ENCODE results near the gene KCNN4.

KCNN4 gene

GRCh38 chr19:43754503-43755255 lies 26.1 kb downstream of the KCNN4 start, which contains the start of gene SMG9:
TSS of gene SMG9 (minus strand) at chr19:43754962. CDS start at chr19:43750741, 4,221 bp downstream.
- H3K4me3 ChIP-seq (ENCODE audit: low read length) = peak within 1 kb of the TSS; percentile 73
- no peak for TF ChIP-seq ZNF274 (IDR thresholded peaks at IDR 0.05; ENCODE audit: low read depth, low read length)

- peak overlapping the region; percentile 73 for H3K4me3 ChIP-seq (ENCODE audit: low read length)
- no peak for TF ChIP-seq ZNF274 (IDR thresholded peaks at IDR 0.05; ENCODE audit: low read depth, low read length)
Observed at GRCh38 chr19:43754253-43754502, 26.6 kb downstream of the KCNN4 start.

GRCh38 chr19:43752287-43752875 lies 28.4 kb downstream of the KCNN4 start:
- peak overlapping the region; percentile 73; the same call in 1 of the 2 replicates for H3K4me3 ChIP-seq (ENCODE audit: low read length)
- TF ChIP-seq ZNF274 (IDR thresholded peaks at IDR 0.05; ENCODE audit: low read depth, low read length) = no peak

- no peak for TF ChIP-seq ZNF274 (IDR thresholded peaks at IDR 0.05; ENCODE audit: low read depth, low read length)
Observed at GRCh38 chr19:43751466-43752220, 29.1 kb downstream of the KCNN4 start.

GRCh38 chr19:43749898-43750297 lies 30.9 kb downstream of the KCNN4 start:
- H3K4me3 ChIP-seq (ENCODE audit: low read length) = no peak overlapping the region
- no peak for TF ChIP-seq ZNF274 (IDR thresholded peaks at IDR 0.05; ENCODE audit: low read depth, low read length)

More at GRCh38 chr19:43751466-43752220, 29.1 kb downstream of the KCNN4 start:
- H3K4me3 ChIP-seq (ENCODE audit: low read length) = no peak overlapping the region

GRCh38 chr19:43749152-43749551 lies 31.6 kb downstream of the KCNN4 start:
- H3K4me3 ChIP-seq (ENCODE audit: low read length) = no peak overlapping the region
- no peak for TF ChIP-seq ZNF274 (IDR thresholded peaks at IDR 0.05; ENCODE audit: low read depth, low read length)

GRCh38 chr19:43748685-43749084 lies 32.1 kb downstream of the KCNN4 start:
- H3K4me3 ChIP-seq (ENCODE audit: low read length) = no peak overlapping the region
- no peak for TF ChIP-seq ZNF274 (IDR thresholded peaks at IDR 0.05; ENCODE audit: low read depth, low read length)

- H3K4me3 ChIP-seq (ENCODE audit: low read length) = no peak overlapping the region
- no peak for TF ChIP-seq ZNF274 (IDR thresholded peaks at IDR 0.05; ENCODE audit: low read depth, low read length)
Observed at GRCh38 chr19:43748205-43748594, 32.6 kb downstream of the KCNN4 start.

- no peak overlapping the region for H3K4me3 ChIP-seq (ENCODE audit: low read length)
- TF ChIP-seq ZNF274 (IDR thresholded peaks at IDR 0.05; ENCODE audit: low read depth, low read length) = no peak
Observed at GRCh38 chr19:43747557-43748204, 33.1 kb downstream of the KCNN4 start.

- H3K4me3 ChIP-seq (ENCODE audit: low read length) = no peak overlapping the region
- TF ChIP-seq ZNF274 (IDR thresholded peaks at IDR 0.05; ENCODE audit: low read depth, low read length) = no peak
Observed at GRCh38 chr19:43743059-43743458, 37.7 kb downstream of the KCNN4 start.

GRCh38 chr19:43741075-43741825 lies 39.5 kb downstream of the KCNN4 start:
- no peak overlapping the region for H3K4me3 ChIP-seq (ENCODE audit: low read length)
- no peak for TF ChIP-seq ZNF274 (IDR thresholded peaks at IDR 0.05; ENCODE audit: low read depth, low read length)

- TF ChIP-seq ZNF274 (IDR thresholded peaks at IDR 0.05; ENCODE audit: low read depth, low read length) = no peak
- H3K4me3 ChIP-seq (ENCODE audit: low read length) = no peak overlapping the region
Observed at GRCh38 chr19:43739439-43740235, 41.1 kb downstream of the KCNN4 start.

GRCh38 chr19:43738780-43739211 lies 42.0 kb downstream of the KCNN4 start:
- H3K4me3 ChIP-seq (ENCODE audit: low read length) = no peak overlapping the region
- no peak for TF ChIP-seq ZNF274 (IDR thresholded peaks at IDR 0.05; ENCODE audit: low read depth, low read length)
